Bronchial epithelial cell (primary cell): ENCODE results near the gene SLC22A2. TPM values are rescaled to one million over a fixed set of nuclear protein-coding genes. Genes with fewer than 3 reads are reported as not detected.

Experiments
- DNase-seq: peaks from one replicate; pipeline ENCODE4 v3.0.0-alpha.2; 2010; ENCODE audit warnings: low read depth
- FAIRE-seq: peaks from 2 replicates; lab custom pipeline; 2011; peaks lifted over from hg19 to GRCh38; lab: Jason Lieb, UNC
- H3K27me3 ChIP-seq: 2 replicates; pipeline ENCODE4 v1.5.1; 2011; ENCODE audit warnings: low read length; ENCODE audit not compliant: control insufficient read depth, insufficient read depth
- H3K36me3 ChIP-seq: 2 replicates; pipeline ENCODE4 v1.5.1; 2011; ENCODE audit warnings: low read length; ENCODE audit not compliant: control insufficient read depth, insufficient read depth
- H3K4me3 ChIP-seq: 2 replicates; pipeline ENCODE4 v1.5.1; 2011; ENCODE audit warnings: mild to moderate bottlenecking, low read depth, low read length, control low read depth
- total RNA-seq: library from RNA; depleted of rRNA; stranded (reverse); fragments of >200 nt; gene quantifications from 2 replicates; pipeline ENCODE4 v1.2.1, GENCODE V29; 2014
- TF ChIP-seq, protein P1 (sequence below): IDR thresholded peaks from 2 replicates; pipeline ENCODE4 v1.5.1; 2011; ENCODE audit warnings: mild to moderate bottlenecking, moderate library complexity, low read length, control low read depth, inconsistent platforms; ENCODE audit not compliant: insufficient read depth, severe bottlenecking

Gene SLC22A2
- total RNA-seq, 1 donor from 2014 or later: not detected

- FAIRE-seq (no peak), DNase-seq (no peak)
- Histone ChIP-seq H3K36me3 (no peaks in the 10 kb centered on the region), H3K4me3 (no peak overlapping the region), H3K27me3 (no peaks in the 10 kb centered on the region)
- TF ChIP-seq, protein P1, sequence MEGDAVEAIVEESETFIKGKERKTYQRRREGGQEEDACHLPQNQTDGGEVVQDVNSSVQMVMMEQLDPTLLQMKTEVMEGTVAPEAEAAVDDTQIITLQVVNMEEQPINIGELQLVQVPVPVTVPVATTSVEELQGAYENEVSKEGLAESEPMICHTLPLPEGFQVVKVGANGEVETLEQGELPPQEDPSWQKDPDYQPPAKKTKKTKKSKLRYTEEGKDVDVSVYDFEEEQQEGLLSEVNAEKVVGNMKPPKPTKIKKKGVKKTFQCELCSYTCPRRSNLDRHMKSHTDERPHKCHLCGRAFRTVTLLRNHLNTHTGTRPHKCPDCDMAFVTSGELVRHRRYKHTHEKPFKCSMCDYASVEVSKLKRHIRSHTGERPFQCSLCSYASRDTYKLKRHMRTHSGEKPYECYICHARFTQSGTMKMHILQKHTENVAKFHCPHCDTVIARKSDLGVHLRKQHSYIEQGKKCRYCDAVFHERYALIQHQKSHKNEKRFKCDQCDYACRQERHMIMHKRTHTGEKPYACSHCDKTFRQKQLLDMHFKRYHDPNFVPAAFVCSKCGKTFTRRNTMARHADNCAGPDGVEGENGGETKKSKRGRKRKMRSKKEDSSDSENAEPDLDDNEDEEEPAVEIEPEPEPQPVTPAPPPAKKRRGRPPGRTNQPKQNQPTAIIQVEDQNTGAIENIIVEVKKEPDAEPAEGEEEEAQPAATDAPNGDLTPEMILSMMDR: no peak
Measured at GRCh38 chr6:160259598-160259997, 977 bp upstream of the SLC22A2 start.

DNA sequence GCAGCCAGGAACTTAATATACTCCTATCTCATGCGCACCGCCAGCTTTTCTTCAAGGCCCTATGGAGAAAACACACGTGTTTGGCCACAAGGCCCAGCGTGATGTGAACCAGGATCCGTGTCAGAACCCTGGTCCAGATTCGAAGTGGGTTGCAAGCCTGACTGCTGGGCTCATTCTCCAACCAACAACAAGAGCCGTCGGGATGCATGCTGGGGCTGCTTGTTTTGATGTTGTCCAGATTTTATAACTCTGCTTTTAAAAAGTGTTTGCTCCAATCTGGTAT is 463 bp upstream of the SLC22A2 start:
- H3K4me3 ChIP-seq: no peak overlapping the region
- no peaks in the 10 kb centered on the region for H3K36me3 ChIP-seq
- TF ChIP-seq, protein P1: no peak
- DNase-seq (no peak), FAIRE-seq (no peak)
- no peaks in the 10 kb centered on the region for H3K27me3 ChIP-seq

DNA sequence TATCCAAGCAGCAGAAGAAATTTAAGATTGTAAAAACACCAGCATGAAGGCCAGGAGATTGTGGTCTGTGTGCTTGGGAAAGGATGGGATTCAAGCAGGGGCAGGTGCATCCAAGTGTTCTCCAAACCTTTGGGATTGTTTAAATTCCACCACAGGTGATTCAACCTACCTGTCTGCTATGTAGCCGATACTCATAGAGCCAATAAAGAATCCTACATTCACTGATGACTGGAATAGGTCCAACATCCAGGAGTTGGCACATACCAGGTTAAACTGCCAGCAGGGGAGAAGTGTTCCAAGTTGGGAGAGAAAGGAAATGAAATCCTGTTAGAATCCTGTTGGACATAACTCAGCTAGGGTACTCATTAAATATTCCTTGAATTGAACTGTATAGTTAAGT is 2.2 kb downstream of the SLC22A2 start:
- Histone ChIP-seq H3K36me3 (no peaks in the 10 kb centered on the region), H3K4me3 (no peak overlapping the region), H3K27me3 (no peaks in the 10 kb centered on the region)
- FAIRE-seq: peak; percentile 40
- DNase-seq: peak; percentile 86
- TF ChIP-seq, protein P1: no peak

GRCh38 chr6:160254467-160255312 is 3.9 kb downstream of the SLC22A2 start:
- TF ChIP-seq, protein P1: peak; percentile 27
- DNase-seq (peak; percentile 97), FAIRE-seq (no peak)
- no peak overlapping the region for H3K4me3 ChIP-seq
- H3K27me3 ChIP-seq: no peaks in the 10 kb centered on the region
- H3K36me3 ChIP-seq: no peaks in the 10 kb centered on the region

- Histone ChIP-seq H3K36me3 (no peaks in the 10 kb centered on the region), H3K4me3 (no peak overlapping the region), H3K27me3 (no peaks in the 10 kb centered on the region)
- DNase-seq (no peak), FAIRE-seq (no peak)
- TF ChIP-seq, protein P1: no peak
Measured at GRCh38 chr6:160253714-160254113, 4.9 kb downstream of the SLC22A2 start.

- DNase-seq: no peak
- TF ChIP-seq, protein P1: no peak
- H3K27me3 ChIP-seq: no peaks in the 10 kb centered on the region
- no peaks in the 10 kb centered on the region for H3K36me3 ChIP-seq
- no peak overlapping the region for H3K4me3 ChIP-seq
- FAIRE-seq: no peak
Measured at GRCh38 chr6:160253292-160253691, 5.3 kb downstream of the SLC22A2 start.
